Neural progenitor cell (in vitro differentiated cells): ENCODE measurements around the gene FOXL2NB. TPM values are rescaled to one million over a fixed set of nuclear protein-coding genes. Genes with fewer than 3 reads are reported as not detected.

ENCODE experiments used
- DNase-seq: peaks from one replicate; pipeline ENCODE4 v3.0.0-alpha.2; 2016; ENCODE audit warnings: low spot score
- H2AFZ ChIP-seq: fragments of 200-600 bp; sonication (generic); replicated peaks from 2 replicates; pipeline ENCODE4 v1.6.1; 2016; ENCODE audit warnings: antibody characterized with exemption
- H3F3A ChIP-seq: fragments of 200-600 bp; sonication (generic); 2 replicates; pipeline ENCODE4 v1.6.1; 2016; ENCODE audit warnings: antibody characterized with exemption, low read depth
- H3K27ac ChIP-seq: fragments of 200-600 bp; sonication (generic); 2 replicates; pipeline ENCODE4 v1.5.1; 2016; ENCODE audit warnings: mild to moderate bottlenecking
- H3K27me3 ChIP-seq: fragments of 200-600 bp; sonication (generic); 2 replicates; pipeline ENCODE4 v1.6.1; 2016; ENCODE audit warnings: mild to moderate bottlenecking, moderate library complexity
- H3K36me3 ChIP-seq: fragments of 200-600 bp; sonication (generic); 2 replicates; pipeline ENCODE4 v1.5.1; 2016
- H3K4me1 ChIP-seq: fragments of 200-600 bp; sonication (generic); 2 replicates; pipeline ENCODE4 v1.6.1; 2016; ENCODE audit warnings: mixed run types
- H3K4me2 ChIP-seq: fragments of 200-600 bp; sonication (generic); 2 replicates; pipeline ENCODE4 v1.6.1; 2016
- H3K4me3 ChIP-seq: fragments of 200-600 bp; sonication (generic); 2 replicates; pipeline ENCODE4 v1.5.1; 2016
- H3K79me2 ChIP-seq: fragments of 200-600 bp; sonication (generic); 2 replicates; pipeline ENCODE4 v1.6.1; 2016; ENCODE audit warnings: low read depth
- H3K9ac ChIP-seq: fragments of 200-600 bp; sonication (generic); 2 replicates; pipeline ENCODE4 v1.6.1; 2016
- H3K9me3 ChIP-seq: fragments of 200-600 bp; sonication (generic); 2 replicates; pipeline ENCODE4 v1.5.1; 2016; ENCODE audit warnings: low read depth
- H4K20me1 ChIP-seq: fragments of 200-600 bp; sonication (generic); 2 replicates; pipeline ENCODE4 v1.6.1; 2016; ENCODE audit warnings: low read depth
- H3K27ac Mint-ChIP-seq: 3 replicates; pipeline ENCODE4 v1.8.0; 2021; ENCODE audit warnings: mixed read lengths
- H3K27me3 Mint-ChIP-seq: 2 replicates; pipeline ENCODE4 v1.8.0; 2022; ENCODE audit warnings: low read depth, mild to moderate bottlenecking, inconsistent platforms, moderate library complexity, mixed read lengths; ENCODE audit not compliant: insufficient read depth
- H3K36me3 Mint-ChIP-seq: 3 replicates; pipeline ENCODE4 v1.8.0; 2021; ENCODE audit warnings: mixed read lengths
- H3K4me1 Mint-ChIP-seq: 3 replicates; pipeline ENCODE4 v1.8.0; 2021; ENCODE audit warnings: mixed read lengths
- H3K4me3 Mint-ChIP-seq: 3 replicates; pipeline ENCODE4 v1.8.0; 2021; ENCODE audit warnings: mild to moderate bottlenecking, moderate library complexity, mixed read lengths
- H3K9me3 Mint-ChIP-seq: 3 replicates; pipeline ENCODE4 v1.8.0; 2020; ENCODE audit warnings: mixed read lengths
- CTCF ChIP-seq: fragments of 200-600 bp; sonication (generic); IDR thresholded peaks from 2 replicates; pipeline ENCODE4 v1.5.1; 2017; ENCODE audit warnings: antibody characterized with exemption, mild to moderate bottlenecking
- EZH2 ChIP-seq: fragments of 200-600 bp; sonication (generic); IDR thresholded peaks from 2 replicates; pipeline ENCODE4 v1.6.1; 2017; ENCODE audit warnings: antibody characterized with exemption, mild to moderate bottlenecking, moderate library complexity
- EZH2phosphoT487 ChIP-seq: fragments of 200-600 bp; sonication (generic); IDR thresholded peaks from 2 replicates; pipeline ENCODE4 v1.6.1; 2017; ENCODE audit warnings: antibody characterized with exemption
- total RNA-seq: library from RNA; depleted of rRNA; stranded (reverse); fragments of >200 nt; gene quantifications from 2 replicates; pipeline ENCODE4 v1.2.3, GENCODE V29; 2015; ENCODE audit warnings: low replicate concordance

FOXL2NB gene
- total RNA-seq, 1 donor from 2014 or later, result 0.09 TPM

DNA sequence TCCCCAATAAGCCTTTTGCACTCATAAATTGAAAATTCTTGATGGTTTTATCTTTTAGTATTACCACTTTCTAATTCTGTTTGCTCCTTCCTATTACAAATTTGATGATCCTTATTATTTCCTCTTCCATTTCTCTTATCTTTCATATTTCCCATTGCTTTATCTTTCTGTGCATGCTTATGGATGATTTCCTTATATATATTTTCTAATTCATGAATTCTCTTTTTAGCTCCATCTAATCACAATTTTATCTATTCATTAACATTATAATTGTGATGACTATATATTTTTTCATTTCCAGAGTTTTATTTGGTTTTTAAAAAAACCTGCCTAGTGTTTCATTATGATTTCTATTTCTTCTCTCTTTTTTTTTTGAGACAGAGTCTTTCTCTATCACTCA is 17.9 kb downstream of the FOXL2NB start:
- no peaks in the 10 kb centered on the region for H4K20me1 ChIP-seq
- H3K36me3 Mint-ChIP-seq, result no peaks in the 10 kb centered on the region
- DNase-seq, result no peak
- no peaks in the 10 kb centered on the region for H3F3A ChIP-seq
- H3K27ac ChIP-seq, result no peak overlapping the region
- H3K4me1 Mint-ChIP-seq, result no peaks in the 10 kb centered on the region
- no peaks in the 10 kb centered on the region for H3K79me2 ChIP-seq
- no peaks in the 10 kb centered on the region for H3K4me1 ChIP-seq
- H3K36me3 ChIP-seq, result no peaks in the 10 kb centered on the region
- TF ChIP-seq EZH2, result no peak
- TF ChIP-seq EZH2phosphoT487, result no peak
- TF ChIP-seq CTCF, result no peak
- H2AFZ ChIP-seq, result no peak overlapping the region
- H3K9me3 ChIP-seq, result peaks cover 14% of the 10 kb centered on the region
- H3K27me3 ChIP-seq, result peaks cover 8% of the 10 kb centered on the region
- peaks cover 13% of the 10 kb centered on the region for H3K27me3 Mint-ChIP-seq
- no peak overlapping the region for H3K4me3 ChIP-seq
- peaks cover 9% of the 10 kb centered on the region for H3K9me3 Mint-ChIP-seq
- no peak overlapping the region for H3K4me3 Mint-ChIP-seq
- H3K27ac Mint-ChIP-seq, result no peak overlapping the region
- no peak overlapping the region for H3K4me2 ChIP-seq
- H3K9ac ChIP-seq, result no peak overlapping the region

GRCh38 chr3:138971766-138972320 is 24.8 kb downstream of the FOXL2NB start:
- H3K9me3 Mint-ChIP-seq, result no peaks in the 10 kb centered on the region

DNA sequence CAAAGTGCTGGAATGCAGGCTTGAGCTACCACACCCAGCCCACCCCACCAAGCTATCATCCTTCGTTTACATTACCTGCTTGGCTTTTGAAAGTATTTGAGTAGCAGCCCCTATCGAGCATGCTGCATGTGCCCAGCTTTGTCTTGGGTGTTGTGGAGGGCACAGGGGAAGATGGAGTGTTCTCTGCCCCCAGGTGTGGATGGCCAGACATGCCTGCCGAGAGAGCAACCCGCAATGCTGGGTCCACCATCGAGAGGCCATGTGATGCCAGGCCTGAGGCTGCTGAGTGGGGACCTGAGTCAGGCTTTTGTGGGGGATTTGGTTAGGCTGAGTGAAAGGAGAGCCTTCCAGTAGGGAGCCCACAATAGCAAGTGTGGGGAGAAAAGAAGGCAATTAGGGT is 25.9 kb downstream of the FOXL2NB start:
- Mint-ChIP-seq H3K4me3 (no peak overlapping the region), H3K27me3 (peaks cover 8% of the 10 kb centered on the region), H3K4me1 (peaks cover 5% of the 10 kb centered on the region), H3K27ac (no peak overlapping the region), H3K36me3 (no peaks in the 10 kb centered on the region), H3K9me3 (no peaks in the 10 kb centered on the region)
- Histone ChIP-seq H3K4me2 (no peak overlapping the region), H3K4me3 (no peak overlapping the region), H3F3A (no peaks in the 10 kb centered on the region), H3K27ac (no peak overlapping the region), H3K79me2 (no peaks in the 10 kb centered on the region), H4K20me1 (no peaks in the 10 kb centered on the region), H3K36me3 (no peaks in the 10 kb centered on the region), H3K27me3 (peaks cover 10% of the 10 kb centered on the region), H3K4me1 (peaks cover 11% of the 10 kb centered on the region), H2AFZ (no peak overlapping the region), H3K9ac (no peak overlapping the region), H3K9me3 (no peaks in the 10 kb centered on the region)
- no peak for DNase-seq
- TF ChIP-seq EZH2phosphoT487 (no peak), CTCF (no peak), EZH2 (no peak)

More at GRCh38 chr3:138971766-138972320, 24.8 kb downstream of the FOXL2NB start:
- no peaks in the 10 kb centered on the region for H3K79me2 ChIP-seq
- H3K9me3 ChIP-seq, result no peaks in the 10 kb centered on the region
- H3F3A ChIP-seq, result no peaks in the 10 kb centered on the region
- H3K27me3 ChIP-seq, result peaks cover 6% of the 10 kb centered on the region
- no peak overlapping the region for H3K4me2 ChIP-seq
- H3K36me3 ChIP-seq, result no peaks in the 10 kb centered on the region
- peaks cover 11% of the 10 kb centered on the region for H3K4me1 ChIP-seq
- H3K4me3 ChIP-seq, result no peak overlapping the region
- peaks cover 5% of the 10 kb centered on the region for H3K4me1 Mint-ChIP-seq
- H4K20me1 ChIP-seq, result no peaks in the 10 kb centered on the region
- H3K27ac Mint-ChIP-seq, result no peak overlapping the region
- DNase-seq, result no peak
- peaks cover 8% of the 10 kb centered on the region for H3K27me3 Mint-ChIP-seq
- no peak overlapping the region for H3K4me3 Mint-ChIP-seq
- no peaks in the 10 kb centered on the region for H3K36me3 Mint-ChIP-seq
- no peak overlapping the region for H3K9ac ChIP-seq
- no peak overlapping the region for H2AFZ ChIP-seq
- no peak for TF ChIP-seq EZH2phosphoT487
- no peak for TF ChIP-seq CTCF
- no peak for TF ChIP-seq EZH2
- no peak overlapping the region for H3K27ac ChIP-seq
